NCI-H1105 (cell line): Measurements from ENCODE around the gene RETREG1.
A peak's percentile ranks its signal among the peaks of the same experiment; 100 is the strongest.
"Not testable (repeated sequence)": the region's sequence is repeated elsewhere in the genome, so short reads cannot be mapped to it uniquely, and the experiment has no call there.

Source experiments
- DNase-seq: peaks from one replicate; lab custom pipeline; 2025; lab: John Stamatoyannopoulos, UW

The RETREG1 gene

GRCh38 chr5:16615741-16616535 lies 859 bp downstream of the RETREG1 start:
- DNase-seq = peak; percentile 35

GRCh38 chr5:16612007-16612406 lies 4.8 kb downstream of the RETREG1 start:
- no peak for DNase-seq

GRCh38 chr5:16610896-16611295 lies 5.9 kb downstream of the RETREG1 start:
- not testable (repeated sequence) for DNase-seq

- no peak for DNase-seq
These were observed 7.4 kb downstream of the RETREG1 start for GRCh38 chr5:16609412-16609811.

- DNase-seq = no peak
These were observed 10.2 kb downstream of the RETREG1 start for GRCh38 chr5:16606628-16607027.

GRCh38 chr5:16603701-16604100 lies 13.1 kb downstream of the RETREG1 start:
- DNase-seq = no peak

GRCh38 chr5:16603295-16603694 lies 13.5 kb downstream of the RETREG1 start:
- no peak for DNase-seq

GRCh38 chr5:16602182-16602581 lies 14.6 kb downstream of the RETREG1 start:
- no peak for DNase-seq

- DNase-seq = no peak
These were observed 15.9 kb downstream of the RETREG1 start for GRCh38 chr5:16600946-16601345.

- no peak for DNase-seq
These were observed 16.4 kb downstream of the RETREG1 start for GRCh38 chr5:16600397-16600796.

- no peak for DNase-seq
These were observed 18.7 kb downstream of the RETREG1 start for GRCh38 chr5:16597946-16598694.

- DNase-seq = no peak
These were observed 20.2 kb downstream of the RETREG1 start for GRCh38 chr5:16596581-16596940.

- no peak for DNase-seq
These were observed 20.8 kb downstream of the RETREG1 start for GRCh38 chr5:16595881-16596580.

- no peak for DNase-seq
These were observed 23.2 kb downstream of the RETREG1 start for GRCh38 chr5:16593628-16594027.

- no peak for DNase-seq
These were observed 23.8 kb downstream of the RETREG1 start for GRCh38 chr5:16593013-16593412.

- no peak for DNase-seq
These were observed 24.5 kb downstream of the RETREG1 start for GRCh38 chr5:16592255-16592654.

- DNase-seq = no peak
These were observed 26.1 kb downstream of the RETREG1 start for GRCh38 chr5:16590685-16591084.

- DNase-seq = no peak
These were observed 27.1 kb downstream of the RETREG1 start for GRCh38 chr5:16589658-16590057.

- DNase-seq = no peak
These were observed 28.2 kb downstream of the RETREG1 start for GRCh38 chr5:16588434-16589214.

GRCh38 chr5:16586556-16586955 lies 30.2 kb downstream of the RETREG1 start:
- no peak for DNase-seq

- no peak for DNase-seq
These were observed 31.6 kb downstream of the RETREG1 start for GRCh38 chr5:16585041-16585667.

GRCh38 chr5:16582081-16582480 lies 34.7 kb downstream of the RETREG1 start:
- no peak for DNase-seq
